ENCODE measurements around the gene KRTAP10-4. TPM values are rescaled to one million over a fixed set of nuclear protein-coding genes. Genes with fewer than 3 reads are reported as not detected.

The KRTAP10-4 gene
- total RNA-seq, 1 experiment from 2014 or later, result not detected

DNA sequence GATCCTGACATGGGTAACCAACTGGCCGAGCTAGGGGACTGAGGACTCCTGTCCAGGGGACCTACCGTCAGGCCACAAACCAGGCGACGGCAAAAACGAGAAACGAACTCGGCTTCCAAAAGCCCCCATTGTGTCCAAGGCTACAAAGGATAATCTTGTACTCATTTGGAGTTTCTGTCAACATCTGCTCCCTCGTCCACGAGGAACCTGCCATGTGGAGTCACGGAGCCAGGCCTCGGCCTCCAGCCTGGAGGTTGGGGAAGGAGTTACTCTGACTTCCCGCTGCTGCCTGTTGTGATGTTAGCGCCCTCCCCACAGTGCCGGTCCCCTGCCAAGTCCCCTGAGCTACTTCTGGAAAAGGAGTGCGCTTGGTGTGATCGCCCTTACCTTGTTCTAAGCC lies 40.8 kb upstream of the KRTAP10-4 start:
- DNase-seq, result no peak
- H3K27me3 ChIP-seq (ENCODE audit: insufficient read depth, low read depth), result peaks cover 49% of the 10 kb centered on the region

GRCh38 chr21:44533121-44533890 lies 40.2 kb upstream of the KRTAP10-4 start:
- intact Hi-C loops (cut with micrococcal nuclease; ENCODE audit: unreplicated experiment), result no loop called here
- Histone ChIP-seq H3K9me2 (ENCODE audit: insufficient read depth) (no peaks in the 10 kb centered on the region), H3K27me3 (ENCODE audit: insufficient read depth, low read depth) (peaks cover 48% of the 10 kb centered on the region), H2AFZ (no peak overlapping the region), H3F3A (ENCODE audit: insufficient read depth, low read depth) (no peaks in the 10 kb centered on the region), H4K20me1 (ENCODE audit: insufficient read depth) (no peaks in the 10 kb centered on the region), H3K36me3 (ENCODE audit: low read depth) (no peaks in the 10 kb centered on the region), H3K4me2 (no peak overlapping the region), H3K9me3 (ENCODE audit: insufficient read depth, low read depth) (no peaks in the 10 kb centered on the region), H3K27ac (no peak overlapping the region), H3K4me3 (no peak overlapping the region), H3K79me2 (ENCODE audit: low read depth) (no peaks in the 10 kb centered on the region), H3K4me1 (replicated peaks; ENCODE audit: insufficient read depth) (no peaks in the 10 kb centered on the region)
- DNase-seq, result no peak
- TF ChIP-seq, protein P1, sequence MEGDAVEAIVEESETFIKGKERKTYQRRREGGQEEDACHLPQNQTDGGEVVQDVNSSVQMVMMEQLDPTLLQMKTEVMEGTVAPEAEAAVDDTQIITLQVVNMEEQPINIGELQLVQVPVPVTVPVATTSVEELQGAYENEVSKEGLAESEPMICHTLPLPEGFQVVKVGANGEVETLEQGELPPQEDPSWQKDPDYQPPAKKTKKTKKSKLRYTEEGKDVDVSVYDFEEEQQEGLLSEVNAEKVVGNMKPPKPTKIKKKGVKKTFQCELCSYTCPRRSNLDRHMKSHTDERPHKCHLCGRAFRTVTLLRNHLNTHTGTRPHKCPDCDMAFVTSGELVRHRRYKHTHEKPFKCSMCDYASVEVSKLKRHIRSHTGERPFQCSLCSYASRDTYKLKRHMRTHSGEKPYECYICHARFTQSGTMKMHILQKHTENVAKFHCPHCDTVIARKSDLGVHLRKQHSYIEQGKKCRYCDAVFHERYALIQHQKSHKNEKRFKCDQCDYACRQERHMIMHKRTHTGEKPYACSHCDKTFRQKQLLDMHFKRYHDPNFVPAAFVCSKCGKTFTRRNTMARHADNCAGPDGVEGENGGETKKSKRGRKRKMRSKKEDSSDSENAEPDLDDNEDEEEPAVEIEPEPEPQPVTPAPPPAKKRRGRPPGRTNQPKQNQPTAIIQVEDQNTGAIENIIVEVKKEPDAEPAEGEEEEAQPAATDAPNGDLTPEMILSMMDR (conservative IDR thresholded peaks at IDR 0.05), result no peak
- no peak for TF ChIP-seq EZH2 (IDR thresholded peaks at IDR 0.05; ENCODE audit: low read depth)
- BruUV-seq (replicated peaks), result no TSS peak
- POLR2A ChIA-PET (ENCODE audit: unreplicated experiment), result no interaction called here
- CTCF ChIA-PET, result no interaction called here

More for the DNA sequence above, 40.8 kb upstream of the KRTAP10-4 start:
- Histone ChIP-seq H3K4me3 (no peak overlapping the region), H3F3A (ENCODE audit: insufficient read depth, low read depth) (no peaks in the 10 kb centered on the region), H3K27ac (no peak overlapping the region), H3K4me1 (replicated peaks; ENCODE audit: insufficient read depth) (no peaks in the 10 kb centered on the region), H2AFZ (no peak overlapping the region), H3K9me2 (ENCODE audit: insufficient read depth) (no peaks in the 10 kb centered on the region), H3K36me3 (ENCODE audit: low read depth) (no peaks in the 10 kb centered on the region), H3K4me2 (no peak overlapping the region), H3K79me2 (ENCODE audit: low read depth) (no peaks in the 10 kb centered on the region), H4K20me1 (ENCODE audit: insufficient read depth) (no peaks in the 10 kb centered on the region), H3K9me3 (ENCODE audit: insufficient read depth, low read depth) (no peaks in the 10 kb centered on the region)
- ChIA-PET CTCF (no interaction called here), POLR2A (ENCODE audit: unreplicated experiment) (no interaction called here)
- TF ChIP-seq EZH2 (IDR thresholded peaks at IDR 0.05; ENCODE audit: low read depth), result no peak
- TF ChIP-seq, protein P1 (conservative IDR thresholded peaks at IDR 0.05), result no peak
- no TSS peak for BruUV-seq (replicated peaks)
- intact Hi-C loops (cut with micrococcal nuclease; ENCODE audit: unreplicated experiment), result no loop called here

DNA sequence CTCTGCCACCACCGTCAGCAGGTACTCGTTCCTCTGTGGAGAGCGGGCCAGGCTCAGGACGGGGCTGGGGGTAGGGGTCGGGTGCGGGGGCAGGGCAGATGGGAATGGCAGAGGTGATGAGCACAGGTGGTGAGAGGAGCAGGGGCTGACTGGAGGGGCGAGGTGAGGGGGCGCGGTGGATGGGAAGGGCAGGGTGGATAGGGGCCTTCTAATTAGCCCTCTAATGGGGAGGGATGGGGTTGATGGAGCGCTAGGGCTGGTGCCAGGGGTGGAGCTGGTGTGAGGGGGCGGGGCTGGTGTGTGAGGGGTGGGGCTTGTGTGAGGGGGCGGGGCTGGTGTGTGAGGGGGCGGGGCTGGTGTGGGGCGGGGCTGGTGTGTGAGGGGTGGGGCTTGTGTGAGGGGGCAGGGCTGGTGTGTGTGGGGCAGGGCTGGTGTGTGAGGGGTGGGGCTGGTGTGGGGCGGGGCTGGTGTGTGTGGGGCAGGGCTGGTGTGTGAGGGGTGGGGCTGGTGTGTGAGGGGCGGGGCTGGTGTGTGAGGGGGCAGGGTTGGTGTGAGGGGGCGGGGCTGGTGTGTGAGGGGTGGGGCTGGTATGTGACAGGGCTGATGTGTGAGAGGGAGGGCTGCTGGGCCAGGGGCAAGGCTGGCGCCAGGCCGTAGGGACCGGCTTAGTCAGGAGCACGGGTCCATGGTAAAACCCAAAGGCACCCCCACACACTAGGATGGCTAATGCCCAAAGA lies 39.5 kb upstream of the KRTAP10-4 start:
- Histone ChIP-seq H3K27ac (no peak overlapping the region), H3K4me2 (no peak overlapping the region), H3K9me3 (ENCODE audit: insufficient read depth, low read depth) (no peaks in the 10 kb centered on the region), H3K79me2 (ENCODE audit: low read depth) (no peaks in the 10 kb centered on the region), H2AFZ (no peak overlapping the region), H3F3A (ENCODE audit: insufficient read depth, low read depth) (no peaks in the 10 kb centered on the region), H3K27me3 (ENCODE audit: insufficient read depth, low read depth) (peaks cover 40% of the 10 kb centered on the region), H4K20me1 (ENCODE audit: insufficient read depth) (no peaks in the 10 kb centered on the region), H3K9me2 (ENCODE audit: insufficient read depth) (no peaks in the 10 kb centered on the region), H3K4me1 (replicated peaks; ENCODE audit: insufficient read depth) (no peaks in the 10 kb centered on the region), H3K36me3 (ENCODE audit: low read depth) (no peaks in the 10 kb centered on the region), H3K4me3 (no peak overlapping the region)
- POLR2A ChIA-PET (ENCODE audit: unreplicated experiment), result no interaction called here
- CTCF ChIA-PET, result no interaction called here
- DNase-seq, result no peak
- BruUV-seq (replicated peaks), result no TSS peak
- TF ChIP-seq, protein P1 (conservative IDR thresholded peaks at IDR 0.05), result no peak
- no peak for TF ChIP-seq EZH2 (IDR thresholded peaks at IDR 0.05; ENCODE audit: low read depth)
- intact Hi-C loops (cut with micrococcal nuclease; ENCODE audit: unreplicated experiment), result no loop called here
